Measurements from ENCODE around the gene TEAD1.
"Not testable (repeated sequence)": the region's sequence is repeated elsewhere in the genome, so short reads cannot be mapped to it uniquely, and the experiment has no call there.

TEAD1 gene

DNA sequence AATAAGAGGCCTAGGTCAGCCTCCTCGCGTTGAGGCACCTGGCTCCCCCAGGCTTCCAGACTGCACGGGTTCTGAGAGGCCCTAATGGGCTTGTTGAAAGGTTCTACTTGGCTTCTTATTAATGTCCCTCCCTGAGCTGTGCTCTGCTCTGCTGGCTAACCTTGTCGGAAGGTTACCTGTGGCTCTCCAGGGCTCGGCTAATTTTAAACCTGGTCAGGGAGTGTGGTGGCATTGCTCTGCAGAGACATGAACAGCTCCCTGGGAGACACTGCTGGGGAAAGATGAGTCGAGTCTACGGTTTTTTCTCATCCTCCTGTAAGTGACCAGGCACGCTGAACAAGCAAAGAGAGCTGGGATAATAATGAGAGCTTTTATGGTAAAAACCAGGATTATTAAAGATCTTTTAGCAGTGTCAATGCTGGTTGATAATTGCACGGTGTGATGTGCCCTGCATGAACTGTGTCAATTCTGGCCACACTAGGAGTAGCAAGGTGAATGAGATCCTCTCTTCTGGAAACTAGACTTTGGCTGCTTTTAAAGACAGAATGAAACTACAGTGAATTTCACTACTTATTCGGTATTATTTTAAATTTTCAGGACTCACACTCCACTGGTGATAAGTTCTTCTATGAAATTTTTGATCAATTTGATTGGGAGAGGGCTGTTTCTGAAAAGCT lies 70.7 kb downstream of the TEAD1 start:
- H3K4me1 Mint-ChIP-seq (ENCODE audit: low read depth), result no peaks in the 10 kb centered on the region
- H3K27ac Mint-ChIP-seq, result no peak overlapping the region
- peaks cover 27% of the 10 kb centered on the region for H3K27me3 Mint-ChIP-seq
- no peak overlapping the region for H3K4me3 Mint-ChIP-seq
- H3K9me3 Mint-ChIP-seq, result no peaks in the 10 kb centered on the region
- H3K36me3 Mint-ChIP-seq (ENCODE audit: low read depth), result no peaks in the 10 kb centered on the region

DNA sequence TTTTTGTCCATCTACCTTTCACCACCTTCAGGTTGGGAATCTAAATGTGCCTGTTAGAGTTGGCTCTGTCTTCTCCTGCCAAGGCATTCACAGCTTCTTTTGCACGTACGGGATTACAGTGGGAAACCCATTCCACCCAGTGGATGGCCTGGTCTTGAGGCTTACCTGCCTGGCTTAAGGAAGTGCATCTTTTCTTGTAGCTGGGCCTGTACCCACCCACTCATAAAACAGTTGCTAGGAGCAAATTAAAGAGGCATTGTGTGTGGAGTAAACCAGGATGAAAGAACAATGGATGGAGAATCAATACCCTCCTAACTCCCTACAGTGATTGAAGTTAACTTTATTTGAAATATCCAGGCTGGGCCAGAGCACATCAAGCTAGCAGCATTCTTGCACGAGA lies 71.6 kb downstream of the TEAD1 start:
- no peak overlapping the region for H3K27ac Mint-ChIP-seq
- no peak overlapping the region for H3K4me3 Mint-ChIP-seq
- no peaks in the 10 kb centered on the region for H3K36me3 Mint-ChIP-seq (ENCODE audit: low read depth)
- no peaks in the 10 kb centered on the region for H3K4me1 Mint-ChIP-seq (ENCODE audit: low read depth)
- H3K27me3 Mint-ChIP-seq, result peaks cover 21% of the 10 kb centered on the region
- no peaks in the 10 kb centered on the region for H3K9me3 Mint-ChIP-seq

DNA sequence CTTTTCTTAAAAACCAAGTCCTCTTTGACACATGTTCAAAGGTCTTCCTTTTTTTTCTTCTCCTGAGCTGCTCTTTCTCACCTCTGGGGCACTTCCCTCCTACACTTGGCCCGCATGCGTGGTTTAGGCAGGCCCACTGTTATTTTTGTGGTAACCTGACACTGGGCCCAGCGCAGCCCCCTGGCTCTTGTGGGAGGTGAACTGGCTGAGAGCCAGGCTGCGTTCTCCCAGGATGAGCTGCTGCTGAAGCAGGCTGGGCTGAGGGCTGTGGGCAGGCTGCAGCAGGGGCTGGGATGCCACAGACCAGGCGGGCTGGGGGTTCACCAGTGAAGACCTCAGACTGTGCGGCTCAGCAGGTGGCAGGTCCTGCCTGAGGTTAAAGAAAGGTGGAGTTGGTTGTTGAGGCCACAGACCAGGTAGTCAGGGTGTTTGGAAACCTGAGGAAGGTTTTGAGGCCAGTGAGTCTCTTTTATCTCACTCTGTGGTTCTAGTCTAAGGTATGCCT lies 72.4 kb downstream of the TEAD1 start:
- H3K9me3 Mint-ChIP-seq, result no peaks in the 10 kb centered on the region
- peaks cover 15% of the 10 kb centered on the region for H3K27me3 Mint-ChIP-seq
- H3K36me3 Mint-ChIP-seq (ENCODE audit: low read depth), result no peaks in the 10 kb centered on the region
- H3K4me1 Mint-ChIP-seq (ENCODE audit: low read depth), result no peaks in the 10 kb centered on the region
- H3K4me3 Mint-ChIP-seq, result no peak overlapping the region
- H3K27ac Mint-ChIP-seq, result no peak overlapping the region

DNA sequence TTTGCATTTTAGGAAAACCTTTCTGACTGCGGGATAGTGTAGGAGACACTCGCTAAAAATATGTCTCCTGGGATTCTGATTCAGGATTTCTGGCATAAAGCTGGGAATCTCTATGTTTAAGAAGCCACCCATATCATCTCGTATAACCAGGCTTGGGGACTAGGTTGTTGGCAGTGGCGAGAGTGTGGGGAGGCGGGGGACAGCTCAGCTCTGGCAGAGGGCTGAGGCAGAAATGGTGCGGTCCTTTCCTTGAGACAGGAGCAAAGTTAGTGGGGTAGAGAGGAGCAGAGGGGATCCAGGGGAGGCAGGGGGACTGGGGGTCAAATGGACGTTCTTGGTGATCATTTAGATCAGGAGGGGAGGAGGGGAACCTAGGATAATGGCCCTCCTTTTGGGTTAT lies 74.3 kb downstream of the TEAD1 start:
- Mint-ChIP-seq H3K9me3 (no peaks in the 10 kb centered on the region), H3K27me3 (peaks cover 11% of the 10 kb centered on the region), H3K4me3 (no peak overlapping the region), H3K27ac (no peak overlapping the region), H3K4me1 (ENCODE audit: low read depth) (no peaks in the 10 kb centered on the region), H3K36me3 (ENCODE audit: low read depth) (no peaks in the 10 kb centered on the region)

DNA sequence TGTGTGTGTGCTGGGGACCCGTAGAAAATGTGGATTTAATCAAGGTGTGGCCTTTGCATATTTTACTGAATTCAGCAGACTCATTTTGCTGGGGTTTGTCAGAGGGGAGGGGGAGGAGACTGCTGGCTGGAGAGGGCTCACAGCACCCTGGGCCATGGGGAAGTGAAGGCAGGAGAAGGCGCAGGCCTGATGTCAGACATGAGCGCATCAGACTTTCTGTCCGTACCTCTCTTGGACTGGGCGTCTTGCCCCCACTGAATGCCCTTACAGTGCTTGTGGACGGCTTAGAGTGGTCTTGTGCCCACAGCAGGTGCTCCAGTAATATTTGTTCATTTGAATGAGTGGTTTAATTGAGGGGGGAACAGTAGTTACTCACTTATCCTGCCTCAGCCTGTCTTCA lies 75.2 kb downstream of the TEAD1 start:
- Mint-ChIP-seq H3K9me3 (no peaks in the 10 kb centered on the region), H3K4me1 (ENCODE audit: low read depth) (no peaks in the 10 kb centered on the region), H3K4me3 (no peak overlapping the region), H3K27me3 (peaks cover 11% of the 10 kb centered on the region), H3K27ac (no peak overlapping the region), H3K36me3 (ENCODE audit: low read depth) (no peaks in the 10 kb centered on the region)

DNA sequence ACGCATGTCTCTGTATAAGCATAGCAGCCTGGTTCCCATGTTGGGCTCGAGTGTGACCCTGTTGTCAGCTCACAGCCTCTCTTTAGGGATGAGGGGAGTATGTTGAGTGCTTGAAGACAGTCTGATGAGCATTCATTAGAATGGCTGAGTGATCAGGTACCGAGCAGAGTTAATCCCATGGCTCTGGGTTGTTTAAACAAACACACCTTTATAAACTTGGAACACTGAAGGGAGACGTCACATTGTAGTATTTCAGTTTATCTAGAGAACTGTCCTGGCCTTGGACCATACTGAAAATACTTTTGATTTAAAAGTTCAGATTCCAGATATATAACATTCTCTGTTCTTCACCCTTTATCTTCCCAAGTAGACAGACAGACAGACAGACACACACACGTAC lies 76.0 kb downstream of the TEAD1 start:
- Mint-ChIP-seq H3K27me3 (peaks cover 6% of the 10 kb centered on the region), H3K36me3 (ENCODE audit: low read depth) (no peaks in the 10 kb centered on the region), H3K27ac (no peak overlapping the region), H3K4me1 (ENCODE audit: low read depth) (no peaks in the 10 kb centered on the region), H3K4me3 (no peak overlapping the region), H3K9me3 (no peaks in the 10 kb centered on the region)

DNA sequence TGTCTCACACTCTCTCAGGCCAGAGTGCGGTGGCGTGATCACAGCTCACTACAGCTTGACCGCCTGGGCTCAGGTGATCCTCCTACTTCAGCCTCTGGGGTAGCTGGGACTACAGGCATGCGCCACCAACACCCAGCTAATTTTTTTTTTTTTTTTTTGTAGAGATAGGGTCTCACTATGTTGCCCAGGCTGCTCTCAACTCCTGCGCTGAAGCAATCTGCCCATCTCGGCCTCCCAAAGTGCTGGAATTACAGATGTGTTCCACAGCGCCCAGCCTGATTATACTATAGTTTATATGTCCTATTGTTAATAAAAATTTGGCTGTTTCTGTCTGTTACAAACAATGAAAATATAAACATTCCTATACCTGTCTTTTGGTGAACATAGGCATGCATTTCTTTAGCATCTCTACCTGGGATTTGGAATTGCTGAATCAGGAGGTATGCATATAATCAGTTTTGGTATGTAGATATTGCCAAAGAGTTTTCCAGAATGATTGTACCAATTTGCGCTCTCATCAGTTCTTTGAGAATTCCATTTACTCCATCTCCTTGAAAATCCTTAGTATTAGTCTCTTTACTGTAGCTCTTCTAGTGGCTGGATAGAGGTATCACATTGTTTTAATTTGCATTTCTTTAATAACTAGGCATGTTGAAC lies 78.8 kb downstream of the TEAD1 start:
- no peaks in the 10 kb centered on the region for H3K4me1 Mint-ChIP-seq (ENCODE audit: low read depth)
- H3K36me3 Mint-ChIP-seq (ENCODE audit: low read depth), result no peaks in the 10 kb centered on the region
- H3K9me3 Mint-ChIP-seq, result no peaks in the 10 kb centered on the region
- no peaks in the 10 kb centered on the region for H3K27me3 Mint-ChIP-seq
- H3K4me3 Mint-ChIP-seq, result no peak overlapping the region
- H3K27ac Mint-ChIP-seq, result no peak overlapping the region

DNA sequence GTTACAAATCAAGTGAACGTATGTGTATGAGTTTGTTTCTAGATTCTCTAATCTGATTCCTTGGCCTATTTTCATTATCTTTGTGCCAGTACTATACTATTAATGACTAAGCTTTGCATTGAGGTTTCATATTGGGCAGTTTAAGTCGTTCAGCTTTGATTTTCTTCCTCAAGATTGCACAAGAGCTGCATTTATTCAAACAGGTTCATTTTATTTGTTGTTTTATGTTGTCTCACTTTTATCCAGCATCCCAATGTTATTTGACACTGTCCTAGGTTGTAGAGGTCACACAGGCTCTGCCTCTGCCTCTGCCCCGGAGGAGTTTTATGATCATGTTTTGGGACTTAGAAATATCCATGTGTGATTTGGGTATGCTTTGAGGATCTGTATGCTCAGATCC lies 79.8 kb downstream of the TEAD1 start:
- no peaks in the 10 kb centered on the region for H3K4me1 Mint-ChIP-seq (ENCODE audit: low read depth)
- no peaks in the 10 kb centered on the region for H3K36me3 Mint-ChIP-seq (ENCODE audit: low read depth)
- no peak overlapping the region for H3K27ac Mint-ChIP-seq
- no peaks in the 10 kb centered on the region for H3K9me3 Mint-ChIP-seq
- no peaks in the 10 kb centered on the region for H3K27me3 Mint-ChIP-seq
- H3K4me3 Mint-ChIP-seq, result no peak overlapping the region

DNA sequence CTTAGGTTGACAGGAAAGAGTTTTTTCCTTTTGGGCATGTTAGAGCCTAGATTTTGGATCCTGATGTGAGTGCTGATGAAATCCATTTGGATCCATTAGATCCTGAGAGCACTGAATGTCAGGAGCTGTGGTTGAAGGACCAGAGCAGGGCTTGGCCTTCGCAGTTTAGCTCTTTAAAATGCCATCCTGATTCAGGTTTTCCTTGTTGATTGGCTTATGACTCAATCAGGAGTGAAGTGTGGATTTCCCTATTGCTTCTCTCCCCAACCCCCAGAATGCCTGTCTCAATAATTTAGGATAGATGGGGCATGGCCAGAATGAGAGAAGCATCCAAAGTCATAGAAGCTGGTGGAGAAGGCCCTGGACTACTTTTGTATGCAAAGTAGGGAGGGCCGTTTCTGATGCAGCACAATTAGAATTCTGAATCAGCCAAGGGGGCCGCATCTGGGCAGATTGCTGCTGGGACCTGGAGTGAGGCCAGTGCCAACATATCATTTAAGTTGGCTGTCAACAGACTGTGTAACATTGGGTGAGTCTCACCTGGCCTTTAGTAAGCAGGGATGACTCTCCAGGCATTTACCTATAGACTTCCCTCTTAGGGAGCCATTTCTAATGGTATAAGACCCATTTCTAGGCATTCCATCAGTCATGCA lies 80.5 kb downstream of the TEAD1 start:
- H3K4me3 Mint-ChIP-seq, result no peak overlapping the region
- H3K9me3 Mint-ChIP-seq, result no peaks in the 10 kb centered on the region
- H3K27ac Mint-ChIP-seq, result no peak overlapping the region
- no peaks in the 10 kb centered on the region for H3K36me3 Mint-ChIP-seq (ENCODE audit: low read depth)
- no peaks in the 10 kb centered on the region for H3K4me1 Mint-ChIP-seq (ENCODE audit: low read depth)
- H3K27me3 Mint-ChIP-seq, result peaks cover 4% of the 10 kb centered on the region

DNA sequence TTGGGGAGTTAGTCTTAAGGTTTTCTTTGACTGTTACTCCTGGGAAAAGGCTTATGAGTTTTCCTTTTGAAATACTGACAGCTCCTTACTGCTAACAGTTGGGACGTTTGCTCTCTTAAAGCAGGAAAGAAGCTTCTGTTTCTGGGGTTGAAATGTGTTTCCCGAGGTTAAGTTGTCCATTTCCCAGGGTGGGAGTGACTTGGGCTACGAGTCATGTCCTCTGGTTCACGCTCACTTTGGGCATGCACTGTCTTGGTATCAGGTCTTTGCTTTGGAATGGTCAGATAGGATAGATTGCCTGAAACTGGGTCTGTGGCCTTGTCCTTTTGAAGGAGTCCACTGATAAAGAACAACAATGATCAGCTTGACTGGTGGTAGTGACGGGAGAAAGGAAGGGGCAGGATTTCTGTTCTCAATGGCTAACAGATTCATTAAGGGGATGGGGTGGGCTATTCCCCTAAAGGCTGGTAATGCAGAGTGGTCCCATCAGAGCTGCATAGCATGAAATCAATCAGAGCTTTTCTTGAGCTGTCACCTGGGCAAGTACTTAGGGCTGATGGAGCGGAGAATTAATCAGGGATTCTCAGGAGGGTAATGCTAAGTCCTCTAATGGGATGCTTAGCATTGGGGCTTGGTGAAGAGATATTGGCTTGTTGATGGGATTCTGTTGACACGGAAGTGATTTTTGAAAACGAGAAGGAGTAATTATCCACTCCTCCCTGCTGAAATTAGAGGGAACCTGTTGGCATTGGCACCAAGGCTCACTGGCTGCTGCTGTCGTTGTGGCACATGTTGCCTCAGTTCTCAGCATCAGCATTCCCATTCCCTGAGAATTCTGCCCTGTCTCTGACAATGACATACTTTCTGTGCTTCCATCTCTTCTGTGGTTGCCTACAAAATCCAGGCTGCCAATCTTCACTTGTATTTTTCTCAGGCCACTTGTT lies 81.6 kb downstream of the TEAD1 start:
- no peaks in the 10 kb centered on the region for H3K9me3 Mint-ChIP-seq
- H3K4me1 Mint-ChIP-seq (ENCODE audit: low read depth), result no peaks in the 10 kb centered on the region
- peaks cover 4% of the 10 kb centered on the region for H3K27me3 Mint-ChIP-seq
- H3K4me3 Mint-ChIP-seq, result no peak overlapping the region
- H3K36me3 Mint-ChIP-seq (ENCODE audit: low read depth), result no peaks in the 10 kb centered on the region
- no peak overlapping the region for H3K27ac Mint-ChIP-seq

DNA sequence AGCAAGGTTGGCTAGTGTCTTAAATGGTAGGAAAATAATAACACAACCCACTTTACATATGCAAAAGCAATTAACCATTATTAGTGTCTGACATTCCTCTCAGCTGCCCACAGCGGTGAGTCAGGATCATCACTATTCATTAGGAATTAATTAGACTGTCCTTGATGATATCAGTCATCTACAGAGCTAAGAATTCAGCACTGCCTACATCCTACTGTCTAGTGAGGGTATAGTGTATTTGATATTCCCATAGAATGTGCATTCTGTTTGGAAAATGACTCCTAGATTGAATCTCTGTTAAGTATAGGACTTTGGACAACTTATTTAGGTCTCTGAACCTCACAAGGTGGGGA lies 82.2 kb downstream of the TEAD1 start:
- Mint-ChIP-seq H3K27ac (no peak overlapping the region), H3K9me3 (no peaks in the 10 kb centered on the region), H3K4me3 (no peak overlapping the region), H3K4me1 (ENCODE audit: low read depth) (no peaks in the 10 kb centered on the region), H3K36me3 (ENCODE audit: low read depth) (no peaks in the 10 kb centered on the region), H3K27me3 (peaks cover 4% of the 10 kb centered on the region)

DNA sequence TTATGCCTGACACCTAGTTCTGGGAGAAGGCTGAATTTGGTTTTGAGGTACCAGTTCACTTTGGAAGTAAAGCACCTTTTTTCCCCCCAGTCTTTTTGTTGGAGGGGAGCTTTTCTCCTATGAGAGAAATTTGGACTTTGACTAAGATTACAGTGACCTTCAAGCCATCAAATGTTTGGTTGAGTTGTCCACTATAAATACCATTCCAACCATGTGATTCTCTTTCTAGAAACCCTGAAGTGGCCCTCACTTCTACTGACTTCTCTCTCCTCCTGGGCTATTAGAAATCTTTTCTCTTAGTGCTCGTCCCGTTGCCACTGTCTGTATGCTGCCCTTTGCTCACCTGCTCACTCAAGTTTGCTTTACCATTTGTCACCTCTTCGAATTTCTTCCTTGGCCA lies 82.6 kb downstream of the TEAD1 start:
- no peak overlapping the region for H3K4me3 Mint-ChIP-seq
- H3K36me3 Mint-ChIP-seq (ENCODE audit: low read depth), result no peaks in the 10 kb centered on the region
- H3K9me3 Mint-ChIP-seq, result no peaks in the 10 kb centered on the region
- peaks cover 4% of the 10 kb centered on the region for H3K27me3 Mint-ChIP-seq
- H3K27ac Mint-ChIP-seq, result no peak overlapping the region
- no peaks in the 10 kb centered on the region for H3K4me1 Mint-ChIP-seq (ENCODE audit: low read depth)

DNA sequence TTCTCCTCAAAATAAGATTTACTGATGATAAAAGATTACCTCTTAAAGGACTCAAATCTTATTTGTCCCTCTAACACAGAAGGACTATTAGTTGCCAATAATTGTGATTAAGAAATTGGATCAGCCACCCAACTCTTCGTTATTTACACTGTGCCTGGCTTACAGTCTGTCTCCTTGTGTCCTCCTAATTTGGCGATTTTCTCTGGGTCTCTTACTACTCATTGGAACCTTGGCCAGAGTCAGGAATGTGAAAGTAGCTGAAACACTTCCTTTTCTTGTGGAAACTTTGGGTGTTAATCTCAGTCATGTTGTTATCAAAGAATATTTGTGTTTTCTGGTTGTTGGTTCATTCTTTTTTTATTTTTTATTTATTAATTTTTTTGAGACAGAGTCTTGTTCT lies 83.2 kb downstream of the TEAD1 start:
- Mint-ChIP-seq H3K27me3 (peaks cover 4% of the 10 kb centered on the region), H3K27ac (no peak overlapping the region), H3K9me3 (no peaks in the 10 kb centered on the region), H3K4me1 (ENCODE audit: low read depth) (no peaks in the 10 kb centered on the region), H3K36me3 (ENCODE audit: low read depth) (no peaks in the 10 kb centered on the region), H3K4me3 (no peak overlapping the region)

DNA sequence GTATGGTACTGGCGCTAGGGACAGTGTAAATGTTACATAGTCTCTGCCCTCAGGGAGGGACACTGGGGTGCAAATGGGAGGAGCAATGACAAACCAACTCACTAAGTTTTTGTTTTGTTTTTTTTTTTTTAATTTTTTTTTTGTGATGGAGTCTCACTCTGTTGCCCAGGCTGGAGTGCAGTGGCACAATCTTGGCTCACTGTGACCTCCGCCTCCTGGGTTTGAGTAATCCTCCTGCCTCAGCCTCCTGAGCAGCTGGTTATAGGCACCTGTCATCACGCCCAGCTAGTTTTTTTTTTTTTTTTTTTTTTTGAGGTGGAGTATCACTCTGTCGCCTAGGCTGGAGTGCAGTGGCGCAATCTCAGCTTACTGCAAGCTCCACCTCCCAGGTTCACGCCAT lies 83.9 kb downstream of the TEAD1 start:
- H3K4me1 Mint-ChIP-seq (ENCODE audit: low read depth); H3K4me3 Mint-ChIP-seq; H3K36me3 Mint-ChIP-seq (ENCODE audit: low read depth); H3K27ac Mint-ChIP-seq; H3K9me3 Mint-ChIP-seq; H3K27me3 Mint-ChIP-seq: not testable (repeated sequence)

DNA sequence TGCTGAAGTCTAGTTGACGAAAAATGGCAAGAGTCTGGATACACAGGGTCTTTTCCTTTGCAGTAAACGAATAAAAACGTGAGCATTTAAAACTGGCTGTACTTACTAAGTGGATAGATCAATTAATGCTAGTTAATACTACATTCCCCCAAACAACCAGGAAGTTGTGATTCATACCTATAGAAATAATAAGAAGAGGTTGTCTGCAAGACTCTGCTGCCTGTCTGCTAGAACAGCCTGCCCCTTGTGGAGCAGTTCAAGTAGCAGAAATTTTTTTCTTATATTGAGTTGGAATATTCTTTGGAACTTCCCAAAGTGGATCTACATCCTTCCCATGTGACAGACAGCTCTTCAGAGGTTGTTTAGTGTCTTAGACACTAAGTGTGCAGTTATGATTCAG lies 86.8 kb downstream of the TEAD1 start:
- Mint-ChIP-seq H3K4me3 (no peak overlapping the region), H3K27me3 (peaks cover 13% of the 10 kb centered on the region), H3K9me3 (no peaks in the 10 kb centered on the region), H3K27ac (no peak overlapping the region), H3K36me3 (ENCODE audit: low read depth) (no peaks in the 10 kb centered on the region), H3K4me1 (ENCODE audit: low read depth) (no peaks in the 10 kb centered on the region)
